ENCODE results near the gene TCEANC2.

DNA sequence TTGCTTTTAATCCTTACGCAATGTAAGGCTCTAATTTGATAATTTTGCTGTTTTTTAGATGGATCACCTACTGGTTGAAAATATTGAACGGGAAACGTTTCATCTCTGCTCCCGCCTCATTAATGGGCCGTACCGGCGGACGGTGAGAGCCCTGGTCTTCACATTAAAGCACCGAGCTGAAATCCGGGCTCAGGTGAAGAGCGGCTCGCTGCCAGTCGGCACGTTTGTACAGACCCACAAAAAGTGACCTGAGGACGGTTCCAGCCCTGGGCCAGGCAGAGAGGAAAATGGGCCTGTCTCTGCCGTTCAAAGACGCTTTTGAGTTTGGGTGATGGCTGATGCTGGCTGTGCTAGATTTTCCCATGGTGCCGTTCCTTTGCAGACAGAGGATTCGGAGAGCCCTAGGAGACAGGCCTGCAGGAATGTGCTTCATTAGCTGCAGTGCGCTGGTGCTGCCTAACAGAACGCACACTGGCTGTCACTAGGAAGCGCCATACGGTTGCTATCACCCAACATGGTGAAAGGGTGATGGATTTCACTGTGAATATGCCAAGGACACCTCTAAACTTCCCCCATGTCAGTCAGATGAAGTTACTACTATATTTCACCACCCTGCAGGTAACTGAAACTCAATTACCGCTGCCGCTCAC, 42.9 kb downstream of the TCEANC2 start:
- TF ChIP-seq, protein P1, sequence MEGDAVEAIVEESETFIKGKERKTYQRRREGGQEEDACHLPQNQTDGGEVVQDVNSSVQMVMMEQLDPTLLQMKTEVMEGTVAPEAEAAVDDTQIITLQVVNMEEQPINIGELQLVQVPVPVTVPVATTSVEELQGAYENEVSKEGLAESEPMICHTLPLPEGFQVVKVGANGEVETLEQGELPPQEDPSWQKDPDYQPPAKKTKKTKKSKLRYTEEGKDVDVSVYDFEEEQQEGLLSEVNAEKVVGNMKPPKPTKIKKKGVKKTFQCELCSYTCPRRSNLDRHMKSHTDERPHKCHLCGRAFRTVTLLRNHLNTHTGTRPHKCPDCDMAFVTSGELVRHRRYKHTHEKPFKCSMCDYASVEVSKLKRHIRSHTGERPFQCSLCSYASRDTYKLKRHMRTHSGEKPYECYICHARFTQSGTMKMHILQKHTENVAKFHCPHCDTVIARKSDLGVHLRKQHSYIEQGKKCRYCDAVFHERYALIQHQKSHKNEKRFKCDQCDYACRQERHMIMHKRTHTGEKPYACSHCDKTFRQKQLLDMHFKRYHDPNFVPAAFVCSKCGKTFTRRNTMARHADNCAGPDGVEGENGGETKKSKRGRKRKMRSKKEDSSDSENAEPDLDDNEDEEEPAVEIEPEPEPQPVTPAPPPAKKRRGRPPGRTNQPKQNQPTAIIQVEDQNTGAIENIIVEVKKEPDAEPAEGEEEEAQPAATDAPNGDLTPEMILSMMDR (IDR thresholded peaks at IDR 0.05; ENCODE audit: low read length): no peak
- TF ChIP-seq EZH2 (IDR thresholded peaks at IDR 0.05; ENCODE audit: borderline replicate concordance, low read length): no peak
